GM20000 (cell line): ENCODE measurements around the gene PHACTR1.
A peak's percentile ranks its signal among the peaks of the same experiment; 100 is the strongest.

Source experiments
- DNase-seq: peaks from one replicate; pipeline ENCODE4 v3.0.0; 2012; ENCODE audit warnings: low spot score
- CTCF ChIP-seq: IDR thresholded peaks from 2 replicates; pipeline ENCODE4 v1.5.1; 2012; ENCODE audit warnings: mild to moderate bottlenecking, control low read depth; ENCODE audit errors: extremely low read depth, missing control alignments

The PHACTR1 gene

GRCh38 chr6:12882761-12883290 lies 166.3 kb downstream of the PHACTR1 start:
- no peak for DNase-seq
- TF ChIP-seq CTCF: no peak

GRCh38 chr6:12884983-12885382 lies 168.4 kb downstream of the PHACTR1 start:
- DNase-seq: no peak
- no peak for TF ChIP-seq CTCF

GRCh38 chr6:12886961-12887775 lies 170.6 kb downstream of the PHACTR1 start:
- no peak for DNase-seq

GRCh38 chr6:12890171-12890790 lies 173.7 kb downstream of the PHACTR1 start:
- TF ChIP-seq CTCF: peak; percentile 9
- peak; percentile 11 for DNase-seq

More at GRCh38 chr6:12886961-12887775, 170.6 kb downstream of the PHACTR1 start:
- no peak for TF ChIP-seq CTCF

GRCh38 chr6:12891595-12891994 lies 175.0 kb downstream of the PHACTR1 start:
- no peak for DNase-seq
- TF ChIP-seq CTCF: no peak

GRCh38 chr6:12892151-12892550 lies 175.6 kb downstream of the PHACTR1 start:
- no peak for DNase-seq
- TF ChIP-seq CTCF: no peak

GRCh38 chr6:12893036-12893435 lies 176.5 kb downstream of the PHACTR1 start:
- TF ChIP-seq CTCF: no peak
- no peak for DNase-seq
